Islet of Langerhans (tissue), 1 donor: ENCODE measurements around the gene SLC1A7.

Experiments
- FAIRE-seq: peaks from one replicate; lab custom pipeline; 2011; peaks lifted over from hg19 to GRCh38; lab: Jason Lieb, UNC

The SLC1A7 gene

GRCh38 chr1:53061123-53061858 is 81.1 kb downstream of the SLC1A7 start:
- FAIRE-seq, result no peak

GRCh38 chr1:53060579-53060978 is 81.9 kb downstream of the SLC1A7 start:
- FAIRE-seq, result no peak

- FAIRE-seq, result no peak
Observed at GRCh38 chr1:53057127-53057526, 85.3 kb downstream of the SLC1A7 start.

- FAIRE-seq, result no peak
Observed at GRCh38 chr1:53051676-53052075, 90.8 kb downstream of the SLC1A7 start.

- no peak for FAIRE-seq
Observed at GRCh38 chr1:53050310-53050709, 92.1 kb downstream of the SLC1A7 start.

GRCh38 chr1:53049574-53049967 is 92.9 kb downstream of the SLC1A7 start:
- no peak for FAIRE-seq

GRCh38 chr1:53048960-53049573 is 93.4 kb downstream of the SLC1A7 start:
- FAIRE-seq, result peak; percentile 93

- no peak for FAIRE-seq
Observed at GRCh38 chr1:53047737-53048736, 94.4 kb downstream of the SLC1A7 start.

- FAIRE-seq, result no peak
Observed at GRCh38 chr1:53046930-53047329, 95.5 kb downstream of the SLC1A7 start.

- no peak for FAIRE-seq
Observed at GRCh38 chr1:53044926-53045325, 97.5 kb downstream of the SLC1A7 start.

- FAIRE-seq, result no peak
Observed at GRCh38 chr1:53043271-53043670, 99.2 kb downstream of the SLC1A7 start.

- no peak for FAIRE-seq
Observed at GRCh38 chr1:53038566-53038965, 103.9 kb downstream of the SLC1A7 start.
